Measurements from ENCODE around the gene TK1.
"Not testable (repeated sequence)": the region's sequence is repeated elsewhere in the genome, so short reads cannot be mapped to it uniquely, and the experiment has no call there.

The TK1 gene

GRCh38 chr17:78147315-78147998 is 39.4 kb downstream of the TK1 start:
- DNase-seq: no peak

- DNase-seq: no peak
These were observed 40.0 kb downstream of the TK1 start for GRCh38 chr17:78146881-78147280.

- DNase-seq: no peak
These were observed 40.4 kb downstream of the TK1 start for GRCh38 chr17:78146471-78146869.

- DNase-seq: no peak
These were observed 41.9 kb downstream of the TK1 start for GRCh38 chr17:78144736-78145641.

- DNase-seq: peak; percentile 48
These were observed 42.6 kb downstream of the TK1 start for GRCh38 chr17:78144147-78144719.

- DNase-seq: no peak
These were observed 43.4 kb downstream of the TK1 start for GRCh38 chr17:78143214-78144146.

- no peak for DNase-seq
These were observed 44.6 kb downstream of the TK1 start for GRCh38 chr17:78142119-78142861.

- no peak for DNase-seq
These were observed 45.3 kb downstream of the TK1 start for GRCh38 chr17:78141437-78142118.

GRCh38 chr17:78140169-78141051 is 46.4 kb downstream of the TK1 start:
- DNase-seq: peak; percentile 40

GRCh38 chr17:78139861-78140168 is 47.0 kb downstream of the TK1 start:
- DNase-seq: not testable (repeated sequence)

GRCh38 chr17:78138204-78139060 is 48.4 kb downstream of the TK1 start:
- DNase-seq: no peak

GRCh38 chr17:78137392-78138203 is 49.3 kb downstream of the TK1 start:
- no peak for DNase-seq

GRCh38 chr17:78135858-78136500 is 50.9 kb downstream of the TK1 start:
- no peak for DNase-seq

GRCh38 chr17:78134899-78135385 is 51.9 kb downstream of the TK1 start:
- DNase-seq: no peak

- DNase-seq: no peak
These were observed 52.6 kb downstream of the TK1 start for GRCh38 chr17:78133971-78134898.

GRCh38 chr17:78133179-78133951 is 53.5 kb downstream of the TK1 start:
- no peak for DNase-seq
